ELR (cell line): Measurements from ENCODE around the gene SGO2.

ENCODE experiments used
- DNase-seq: peaks from one replicate; pipeline ENCODE4 v3.0.0-alpha.2; 2015; ENCODE audit warnings: low read depth

The SGO2 gene

GRCh38 chr2:200624026-200624425, 98.0 kb downstream of the SGO2 start:
- no peak for DNase-seq

GRCh38 chr2:200624658-200625057, 98.7 kb downstream of the SGO2 start:
- peak; percentile 70 for DNase-seq

- DNase-seq: no peak
Observed at GRCh38 chr2:200625282-200625681, 99.3 kb downstream of the SGO2 start.

GRCh38 chr2:200625958-200626363, 100.0 kb downstream of the SGO2 start:
- DNase-seq: peak; percentile 44

GRCh38 chr2:200627110-200627770, 101.2 kb downstream of the SGO2 start:
- no peak for DNase-seq

- DNase-seq: peak; percentile 54
Observed at GRCh38 chr2:200628461-200628860, 102.5 kb downstream of the SGO2 start.

- no peak for DNase-seq
Observed at GRCh38 chr2:200631287-200631686, 105.3 kb downstream of the SGO2 start.
